ENCODE data around the gene UBE3B.

UBE3B gene

DNA sequence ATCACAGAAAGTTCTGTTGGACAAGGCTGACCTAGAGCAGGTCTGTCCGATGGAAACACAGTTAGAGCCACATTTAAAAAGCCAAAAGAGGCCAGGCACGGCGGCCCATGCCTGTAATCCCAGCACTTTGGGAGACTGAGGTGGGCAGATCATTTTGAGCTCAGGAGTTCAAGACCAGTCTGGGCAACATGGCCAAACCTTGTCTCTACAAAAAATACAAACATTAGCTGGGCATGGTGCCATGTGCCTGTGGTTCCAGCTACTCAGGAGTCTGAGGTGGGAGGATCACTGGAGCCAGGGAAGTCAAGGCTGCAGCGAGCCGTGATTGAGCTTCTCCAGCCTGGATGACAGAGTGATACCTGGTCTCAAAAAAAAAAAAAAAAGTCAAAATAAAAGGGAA is 14.9 kb downstream of the UBE3B start:
- H3K9me3 ChIP-seq (ENCODE audit: severe bottlenecking) = no peaks in the 10 kb centered on the region
- no peak overlapping the region for H3K27ac ChIP-seq
- DNase-seq = no peak
- no peak overlapping the region for H3K4me3 ChIP-seq (ENCODE audit: low read depth, low read length)
- peaks cover 46% of the 10 kb centered on the region for H3K36me3 ChIP-seq
- TF ChIP-seq, protein P1, sequence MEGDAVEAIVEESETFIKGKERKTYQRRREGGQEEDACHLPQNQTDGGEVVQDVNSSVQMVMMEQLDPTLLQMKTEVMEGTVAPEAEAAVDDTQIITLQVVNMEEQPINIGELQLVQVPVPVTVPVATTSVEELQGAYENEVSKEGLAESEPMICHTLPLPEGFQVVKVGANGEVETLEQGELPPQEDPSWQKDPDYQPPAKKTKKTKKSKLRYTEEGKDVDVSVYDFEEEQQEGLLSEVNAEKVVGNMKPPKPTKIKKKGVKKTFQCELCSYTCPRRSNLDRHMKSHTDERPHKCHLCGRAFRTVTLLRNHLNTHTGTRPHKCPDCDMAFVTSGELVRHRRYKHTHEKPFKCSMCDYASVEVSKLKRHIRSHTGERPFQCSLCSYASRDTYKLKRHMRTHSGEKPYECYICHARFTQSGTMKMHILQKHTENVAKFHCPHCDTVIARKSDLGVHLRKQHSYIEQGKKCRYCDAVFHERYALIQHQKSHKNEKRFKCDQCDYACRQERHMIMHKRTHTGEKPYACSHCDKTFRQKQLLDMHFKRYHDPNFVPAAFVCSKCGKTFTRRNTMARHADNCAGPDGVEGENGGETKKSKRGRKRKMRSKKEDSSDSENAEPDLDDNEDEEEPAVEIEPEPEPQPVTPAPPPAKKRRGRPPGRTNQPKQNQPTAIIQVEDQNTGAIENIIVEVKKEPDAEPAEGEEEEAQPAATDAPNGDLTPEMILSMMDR (IDR thresholded peaks at IDR 0.05; ENCODE audit: low read depth, low read length) = no peak
- no peaks in the 10 kb centered on the region for H3K27me3 ChIP-seq (ENCODE audit: insufficient read depth, low read depth, severe bottlenecking)

DNA sequence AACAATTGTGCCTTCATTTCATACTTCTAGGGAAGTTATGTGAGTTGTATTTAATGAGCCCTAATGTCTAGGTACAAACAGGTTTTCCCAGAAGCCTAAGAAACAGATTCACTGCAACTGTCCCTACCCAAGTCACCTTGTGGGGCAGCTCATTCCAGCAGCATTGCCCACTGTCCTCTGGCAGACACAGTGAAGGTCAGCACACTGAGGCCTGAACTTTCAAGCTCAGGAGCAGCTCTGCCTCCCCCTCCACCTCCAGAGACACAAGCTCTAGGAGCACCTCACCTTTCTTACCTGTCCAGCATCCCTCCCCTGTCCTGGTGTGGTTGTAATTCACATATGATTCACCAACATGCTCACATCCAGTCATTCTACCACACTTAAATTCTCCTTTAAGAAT is 15.7 kb downstream of the UBE3B start:
- Histone ChIP-seq H3K4me3 (ENCODE audit: low read depth, low read length) (no peak overlapping the region), H3K9me3 (ENCODE audit: severe bottlenecking) (no peaks in the 10 kb centered on the region), H3K27ac (no peak overlapping the region), H3K36me3 (peaks cover 41% of the 10 kb centered on the region), H3K27me3 (ENCODE audit: insufficient read depth, low read depth, severe bottlenecking) (no peaks in the 10 kb centered on the region)
- no peak for DNase-seq
- TF ChIP-seq, protein P1 (IDR thresholded peaks at IDR 0.05; ENCODE audit: low read depth, low read length) = no peak

DNA sequence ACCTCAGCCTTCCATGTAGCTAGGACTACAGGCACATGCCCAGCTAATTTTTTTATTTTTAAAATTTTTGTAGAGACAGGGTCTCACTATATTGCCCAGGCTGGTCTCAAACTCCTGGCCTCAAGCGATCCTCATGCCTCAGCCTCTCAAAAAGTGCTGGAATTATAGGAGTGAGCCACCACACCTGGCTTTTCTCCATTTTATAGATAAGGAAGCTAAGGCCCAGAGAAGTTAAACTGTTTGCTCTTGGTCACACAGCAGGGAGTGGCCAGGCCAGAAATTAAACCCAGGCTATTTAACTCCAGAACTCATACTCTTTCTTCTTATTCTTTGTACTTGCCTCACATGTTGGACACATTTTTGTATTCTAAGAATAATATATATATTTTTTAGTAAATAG is 16.5 kb downstream of the UBE3B start:
- TF ChIP-seq, protein P1 (IDR thresholded peaks at IDR 0.05; ENCODE audit: low read depth, low read length) = no peak
- no peaks in the 10 kb centered on the region for H3K9me3 ChIP-seq (ENCODE audit: severe bottlenecking)
- no peak overlapping the region for H3K27ac ChIP-seq
- H3K4me3 ChIP-seq (ENCODE audit: low read depth, low read length) = no peak overlapping the region
- peaks cover 37% of the 10 kb centered on the region for H3K36me3 ChIP-seq
- H3K27me3 ChIP-seq (ENCODE audit: insufficient read depth, low read depth, severe bottlenecking) = no peaks in the 10 kb centered on the region
- DNase-seq = no peak

DNA sequence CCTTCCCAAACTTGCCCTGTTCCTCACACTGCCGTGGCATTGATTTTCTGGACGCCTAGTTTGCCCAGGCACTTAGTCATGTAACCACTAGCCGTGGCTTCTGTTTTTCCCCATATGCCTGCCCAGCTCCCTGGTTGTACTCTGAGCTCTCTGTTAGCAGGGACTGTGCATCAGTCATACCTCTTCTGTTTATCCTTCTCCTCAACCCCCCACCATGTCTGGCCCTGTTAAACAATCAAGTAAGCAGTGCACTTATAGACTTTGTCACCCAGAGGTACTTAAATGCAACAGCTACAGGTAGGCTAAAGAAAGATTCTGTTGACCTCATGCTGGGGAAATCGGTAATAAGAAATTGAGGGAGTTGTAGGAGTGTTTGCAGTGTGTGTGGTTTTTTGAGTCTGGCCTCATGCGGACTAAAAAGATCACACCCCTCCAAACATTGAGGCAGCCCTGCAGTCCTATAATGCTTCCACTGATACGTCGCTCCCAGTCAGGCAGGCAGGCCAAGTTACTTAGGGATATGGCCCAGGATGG is 17.0 kb downstream of the UBE3B start:
- no peak overlapping the region for H3K27ac ChIP-seq
- H3K27me3 ChIP-seq (ENCODE audit: insufficient read depth, low read depth, severe bottlenecking) = no peaks in the 10 kb centered on the region
- DNase-seq = no peak
- no peak overlapping the region for H3K4me3 ChIP-seq (ENCODE audit: low read depth, low read length)
- peaks cover 37% of the 10 kb centered on the region for H3K36me3 ChIP-seq
- TF ChIP-seq, protein P1 (IDR thresholded peaks at IDR 0.05; ENCODE audit: low read depth, low read length) = no peak
- no peaks in the 10 kb centered on the region for H3K9me3 ChIP-seq (ENCODE audit: severe bottlenecking)

DNA sequence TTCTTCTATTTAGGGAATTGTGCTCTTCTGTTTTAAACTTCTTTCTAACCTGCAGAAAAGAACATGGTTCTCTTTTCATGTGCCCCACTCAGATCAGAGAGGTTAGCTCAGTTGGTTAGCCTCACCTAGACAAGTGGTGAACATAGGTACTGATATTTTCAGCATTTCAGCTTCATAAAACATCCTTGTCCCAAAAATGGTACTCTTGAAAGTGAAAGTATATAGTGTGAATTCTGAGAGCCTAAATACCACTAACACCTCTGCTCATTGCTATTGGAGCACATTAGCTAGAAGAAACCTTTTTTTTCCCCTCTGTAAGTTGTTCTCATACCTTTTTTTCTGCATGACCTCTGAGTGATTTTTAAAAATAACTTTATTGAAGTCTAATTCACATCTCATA is 17.6 kb downstream of the UBE3B start:
- DNase-seq = no peak
- H3K27me3 ChIP-seq (ENCODE audit: insufficient read depth, low read depth, severe bottlenecking) = no peaks in the 10 kb centered on the region
- no peaks in the 10 kb centered on the region for H3K9me3 ChIP-seq (ENCODE audit: severe bottlenecking)
- peaks cover 37% of the 10 kb centered on the region for H3K36me3 ChIP-seq
- TF ChIP-seq, protein P1 (IDR thresholded peaks at IDR 0.05; ENCODE audit: low read depth, low read length) = no peak
- H3K27ac ChIP-seq = no peak overlapping the region
- no peak overlapping the region for H3K4me3 ChIP-seq (ENCODE audit: low read depth, low read length)

DNA sequence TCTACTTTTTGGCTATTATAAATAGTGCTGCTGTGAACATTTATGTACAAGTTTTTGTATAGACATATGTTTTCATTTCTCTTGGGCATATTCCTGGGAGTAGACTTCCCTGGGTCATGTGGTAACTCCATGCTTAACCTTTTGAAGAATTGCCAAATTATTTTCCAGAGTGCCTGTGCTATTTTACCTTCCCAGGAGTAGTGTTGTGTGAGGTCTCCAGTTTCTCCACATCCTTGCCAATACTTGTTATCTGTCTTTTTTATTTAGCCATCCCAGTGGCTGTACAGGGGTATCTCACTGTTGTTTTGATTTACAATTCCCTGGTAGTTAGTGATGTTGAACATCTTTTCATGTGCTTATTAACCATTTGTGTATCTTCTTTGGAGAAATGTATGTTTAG is 18.9 kb downstream of the UBE3B start:
- Histone ChIP-seq H3K27ac (no peak overlapping the region), H3K36me3 (peaks cover 30% of the 10 kb centered on the region)

More for the DNA sequence above, 18.9 kb downstream of the UBE3B start:
- no peak for DNase-seq
- H3K27me3 ChIP-seq (ENCODE audit: insufficient read depth, low read depth, severe bottlenecking) = no peaks in the 10 kb centered on the region
- H3K4me3 ChIP-seq (ENCODE audit: low read depth, low read length) = no peak overlapping the region
- TF ChIP-seq, protein P1 (IDR thresholded peaks at IDR 0.05; ENCODE audit: low read depth, low read length) = no peak
- H3K9me3 ChIP-seq (ENCODE audit: severe bottlenecking) = no peaks in the 10 kb centered on the region
